GM13977 (cell line): Measurements from ENCODE around the gene TNC.

Experiments
- DNase-seq: peaks from one replicate; pipeline ENCODE4 v3.0.0; 2012; ENCODE audit warnings: low spot score
- CTCF ChIP-seq: IDR thresholded peaks from 2 replicates; pipeline ENCODE4 v1.5.1; 2012; ENCODE audit warnings: mild to moderate bottlenecking, control low read depth; ENCODE audit not compliant: insufficient read depth; ENCODE audit errors: extremely low read depth, missing control alignments
- in situ Hi-C: fragments of 300-500 bp; cut with MboI; formaldehyde crosslinking; loops from one replicate; pipeline ENCODE4 v1.12.0; 2022; ENCODE audit warnings: low sequenced_read_pairs, low pct_unique_long_range_greater_than_20kb, mixed read lengths, inconsistent platforms; ENCODE audit not compliant: unreplicated experiment

The TNC gene

GRCh38 chr9:115084709-115085108 is 33.2 kb downstream of the TNC start:
- DNase-seq = no peak
- in situ Hi-C loops = no loop called here
- TF ChIP-seq CTCF = no peak

GRCh38 chr9:115084157-115084556 is 33.8 kb downstream of the TNC start:
- DNase-seq = no peak
- in situ Hi-C loops = no loop called here
- TF ChIP-seq CTCF = no peak

- in situ Hi-C loops = no loop called here
- DNase-seq = no peak
- TF ChIP-seq CTCF = no peak
Observed at GRCh38 chr9:115080242-115080641, 37.7 kb downstream of the TNC start.

- DNase-seq = no peak
- in situ Hi-C loops = no loop called here
- TF ChIP-seq CTCF = no peak
Observed at GRCh38 chr9:115079156-115079555, 38.8 kb downstream of the TNC start.

GRCh38 chr9:115073456-115073855 is 44.5 kb downstream of the TNC start:
- in situ Hi-C loops = no loop called here
- DNase-seq = no peak
- TF ChIP-seq CTCF = no peak

- TF ChIP-seq CTCF = no peak
- no peak for DNase-seq
- in situ Hi-C loops = no loop called here
Observed at GRCh38 chr9:115071176-115071575, 46.8 kb downstream of the TNC start.

- no peak for TF ChIP-seq CTCF
- no peak for DNase-seq
- in situ Hi-C loops = no loop called here
Observed at GRCh38 chr9:115069771-115070170, 48.2 kb downstream of the TNC start.
